Measurements from ENCODE around the gene SLCO4C1. TPM values are rescaled to one million over a fixed set of nuclear protein-coding genes. Genes with fewer than 3 reads are reported as not detected.

SLCO4C1 gene
- total and polyA plus RNA-seq, 9 of the 15 experiments (the other 6 are each of a cell fraction or from before 2014, with no cell fraction given): 0.04 to 1.1 (median 0.13) TPM; not detected in 1

DNA sequence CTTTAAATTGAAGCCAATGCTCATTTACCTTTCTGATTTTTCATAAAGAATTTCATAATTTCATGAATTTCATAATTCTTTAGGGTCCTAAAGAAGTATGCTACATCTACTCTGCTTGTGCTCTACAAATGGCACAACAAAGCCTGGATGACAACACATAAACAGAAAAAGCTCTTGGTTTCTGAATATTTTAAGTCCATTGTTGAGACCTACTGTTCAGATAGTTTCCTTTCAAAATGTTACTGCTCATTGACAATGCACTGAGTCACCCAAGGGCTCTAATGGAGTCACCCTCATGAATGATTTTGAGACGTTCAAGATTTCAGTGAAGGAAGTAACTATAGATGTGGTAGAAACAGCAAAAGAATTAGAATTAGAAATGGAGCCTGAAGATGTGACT is 74.1 kb downstream of the SLCO4C1 start (continued):
- TF ChIP-seq, protein P1, sequence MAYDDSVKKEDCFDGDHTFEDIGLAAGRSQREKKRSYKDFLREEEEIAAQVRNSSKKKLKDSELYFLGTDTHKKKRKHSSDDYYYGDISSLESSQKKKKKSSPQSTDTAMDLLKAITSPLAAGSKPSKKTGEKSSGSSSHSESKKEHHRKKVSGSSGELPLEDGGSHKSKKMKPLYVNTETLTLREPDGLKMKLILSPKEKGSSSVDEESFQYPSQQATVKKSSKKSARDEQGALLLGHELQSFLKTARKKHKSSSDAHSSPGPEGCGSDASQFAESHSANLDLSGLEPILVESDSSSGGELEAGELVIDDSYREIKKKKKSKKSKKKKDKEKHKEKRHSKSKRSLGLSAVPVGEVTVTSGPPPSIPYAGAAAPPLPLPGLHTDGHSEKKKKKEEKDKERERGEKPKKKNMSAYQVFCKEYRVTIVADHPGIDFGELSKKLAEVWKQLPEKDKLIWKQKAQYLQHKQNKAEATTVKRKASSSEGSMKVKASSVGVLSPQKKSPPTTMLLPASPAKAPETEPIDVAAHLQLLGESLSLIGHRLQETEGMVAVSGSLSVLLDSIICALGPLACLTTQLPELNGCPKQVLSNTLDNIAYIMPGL (CRISPR knock-in tag; IDR thresholded peaks at IDR 0.05): no peak
- no peak for TF ChIP-seq ZNF584 (CRISPR knock-in tag; IDR thresholded peaks at IDR 0.05; ENCODE audit: low read depth)
- no peak for TF ChIP-seq ZNF324 (CRISPR knock-in tag; IDR thresholded peaks at IDR 0.05)
- no peak for TF ChIP-seq ZFPM2 (CRISPR knock-in tag; IDR thresholded peaks at IDR 0.05)
- no peak for TF ChIP-seq MYC (IDR thresholded peaks at IDR 0.05; ENCODE audit: low read depth, low read length)
- TF ChIP-seq MYC (CRISPR knock-in tag; IDR thresholded peaks at IDR 0.05; ENCODE audit: borderline replicate concordance, low read depth): no peak
- no peak for TF ChIP-seq MEIS2 (IDR thresholded peaks at IDR 0.05; ENCODE audit: partially characterized antibody)
- TF ChIP-seq SPI1 (IDR thresholded peaks at IDR 0.05; ENCODE audit: borderline replicate concordance, low read depth, low read length): no peak
- TF ChIP-seq, protein P2, sequence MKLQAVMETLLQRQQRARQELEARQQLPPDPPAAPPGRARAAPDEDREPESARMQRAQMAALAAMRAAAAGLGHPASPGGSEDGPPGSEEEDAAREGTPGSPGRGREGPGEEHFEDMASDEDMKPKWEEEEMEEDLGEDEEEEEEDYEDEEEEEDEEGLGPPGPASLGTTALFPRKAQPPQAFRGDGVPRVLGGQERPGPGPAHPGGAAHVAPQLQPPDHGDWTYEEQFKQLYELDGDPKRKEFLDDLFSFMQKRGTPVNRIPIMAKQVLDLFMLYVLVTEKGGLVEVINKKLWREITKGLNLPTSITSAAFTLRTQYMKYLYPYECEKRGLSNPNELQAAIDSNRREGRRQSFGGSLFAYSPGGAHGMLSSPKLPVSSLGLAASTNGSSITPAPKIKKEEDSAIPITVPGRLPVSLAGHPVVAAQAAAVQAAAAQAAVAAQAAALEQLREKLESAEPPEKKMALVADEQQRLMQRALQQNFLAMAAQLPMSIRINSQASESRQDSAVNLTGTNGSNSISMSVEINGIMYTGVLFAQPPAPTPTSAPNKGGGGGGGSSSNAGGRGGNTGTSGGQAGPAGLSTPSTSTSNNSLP (IDR thresholded peaks at IDR 0.05; ENCODE audit: borderline replicate concordance, low read depth, low read length): no peak
- no peak for TF ChIP-seq ZNF586 (CRISPR knock-in tag; conservative IDR thresholded peaks at IDR 0.05)
- no peak for TF ChIP-seq YY1 (IDR thresholded peaks at IDR 0.05; ENCODE audit: borderline replicate concordance in 1 of 3, control insufficient read depth in 1 of 3, extremely low read depth in 1 of 3, insufficient read depth in 3 of 3, insufficient read length in 1 of 3, insufficient replicate concordance in 2 of 3, low read depth in 1 of 3, low read length in 2 of 3)

All from K562 (cell line).